Neural progenitor cell (in vitro differentiated cells): ENCODE measurements around the gene USP34.

Experiments used
- CTCF ChIP-seq: fragments of 200-600 bp; sonication (generic); IDR thresholded peaks from 2 replicates; pipeline ENCODE4 v1.5.1; 2017; ENCODE audit warnings: antibody characterized with exemption, mild to moderate bottlenecking
- EZH2 ChIP-seq: fragments of 200-600 bp; sonication (generic); IDR thresholded peaks from 2 replicates; pipeline ENCODE4 v1.6.1; 2017; ENCODE audit warnings: antibody characterized with exemption, mild to moderate bottlenecking, moderate library complexity
- EZH2phosphoT487 ChIP-seq: fragments of 200-600 bp; sonication (generic); IDR thresholded peaks from 2 replicates; pipeline ENCODE4 v1.6.1; 2017; ENCODE audit warnings: antibody characterized with exemption

- no peak for TF ChIP-seq CTCF
- TF ChIP-seq EZH2phosphoT487 = no peak
- TF ChIP-seq EZH2 = no peak
These were observed 152.3 kb downstream of the USP34 start for GRCh38 chr2:61318553-61318952.
